Stimulated activated effector memory CD8-positive, alpha-beta T cell treated with anti-CD3 and anti-CD28 coated beads, Interleukin-12 subunit alpha, Interleukin-12 subunit beta, amount 100 ng/mL, for 72 hours (primary cell): Measurements from ENCODE around the gene SLC12A7.

Experiments used
- ATAC-seq: fragments of 150-1000 bp; cut with Tn5 transposase; 2 replicates; pipeline ENCODE4 v1.10.0; 2021
- DNase-seq, 2 donors: peaks; one replicate each; pipeline ENCODE4 v3.0.0; 2021 to 2022; ENCODE audit warnings: low spot score in 2 of 2
- H3K27ac Mint-ChIP-seq: one replicate; pipeline ENCODE4 v1.8.0; 2022; ENCODE audit warnings: mild to moderate bottlenecking, mixed read lengths
- H3K36me3 Mint-ChIP-seq: one replicate; pipeline ENCODE4 v1.8.0; 2022; ENCODE audit warnings: mild to moderate bottlenecking, mixed read lengths
- H3K4me1 Mint-ChIP-seq: one replicate; pipeline ENCODE4 v1.8.0; 2022; ENCODE audit warnings: mixed read lengths
- H3K4me3 Mint-ChIP-seq: one replicate; pipeline ENCODE4 v1.8.0; 2022; ENCODE audit warnings: mild to moderate bottlenecking, mixed read lengths
- H3K9me3 Mint-ChIP-seq: one replicate; pipeline ENCODE4 v1.8.0; 2022; ENCODE audit warnings: mixed read lengths

SLC12A7 gene

DNA sequence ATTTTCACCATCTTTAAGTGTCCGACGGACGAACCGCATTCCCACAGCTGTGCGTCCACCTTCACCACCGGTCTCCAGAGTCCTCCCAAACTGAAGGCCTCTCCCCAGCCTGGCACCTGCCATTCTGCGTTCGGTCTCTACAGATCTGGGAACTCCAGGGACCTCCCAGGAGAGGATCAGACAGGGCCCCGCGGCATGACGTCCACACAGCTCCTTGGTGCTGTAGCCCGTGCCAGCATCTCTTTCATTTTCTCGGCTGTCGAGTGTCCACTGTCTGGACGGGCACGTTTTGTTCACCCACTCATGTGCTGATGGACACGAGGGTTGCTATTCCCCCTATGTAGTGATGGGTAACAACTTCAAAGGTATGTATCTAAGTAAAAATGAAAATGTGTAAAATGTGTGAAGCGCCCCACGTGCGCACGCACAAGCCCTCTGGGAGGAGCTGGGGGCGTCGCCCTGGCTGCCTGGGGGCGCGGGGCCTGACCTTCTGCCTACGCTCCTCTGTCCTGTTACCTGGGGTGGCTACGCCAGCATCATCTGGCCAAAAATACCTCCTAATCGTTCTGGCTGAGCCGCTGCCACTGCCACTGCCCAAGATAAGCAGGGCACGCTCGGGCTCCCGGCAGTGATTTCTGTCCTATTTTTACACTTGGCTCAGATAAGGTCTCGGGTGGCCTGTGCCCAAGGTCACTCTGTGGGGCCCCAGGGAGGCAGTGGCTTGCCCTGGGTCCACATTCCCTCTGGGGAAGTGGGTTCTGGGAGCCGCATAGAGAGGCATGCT is 10.8 kb upstream of the SLC12A7 start:
- ATAC-seq, result no peak
- Mint-ChIP-seq H3K9me3 (no peaks in the 10 kb centered on the region), H3K4me1 (peaks cover 6% of the 10 kb centered on the region)

DNA sequence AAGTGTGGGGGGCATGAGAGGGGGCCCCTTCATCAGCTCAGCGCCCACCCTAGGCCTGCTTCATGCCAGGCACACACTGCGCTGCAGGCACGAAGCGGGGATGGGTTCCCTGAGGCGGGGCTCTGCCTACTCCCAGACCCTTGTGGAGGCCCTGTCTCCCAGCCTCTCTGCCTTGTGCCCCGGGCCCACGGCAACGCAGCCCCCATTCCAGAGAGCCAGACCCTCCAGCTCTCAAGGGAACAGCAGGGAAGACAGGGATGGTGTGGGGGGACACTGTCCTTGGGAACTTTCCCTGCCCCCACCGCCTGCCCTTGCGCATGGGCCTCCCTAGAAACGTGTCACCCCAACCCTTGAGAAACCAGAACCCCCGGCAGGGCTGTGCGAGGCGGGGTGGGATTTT is 10.0 kb upstream of the SLC12A7 start:
- DNase-seq (no peak), ATAC-seq (no peak)
- Mint-ChIP-seq H3K9me3 (no peaks in the 10 kb centered on the region), H3K27ac (no peak overlapping the region), H3K4me3 (no peak overlapping the region), H3K36me3 (no peaks in the 10 kb centered on the region), H3K4me1 (peaks cover 6% of the 10 kb centered on the region)

More for the DNA sequence above, 10.8 kb upstream of the SLC12A7 start:
- Mint-ChIP-seq H3K4me3 (no peak overlapping the region), H3K36me3 (no peaks in the 10 kb centered on the region), H3K27ac (no peak overlapping the region)
- no peak for DNase-seq

DNA sequence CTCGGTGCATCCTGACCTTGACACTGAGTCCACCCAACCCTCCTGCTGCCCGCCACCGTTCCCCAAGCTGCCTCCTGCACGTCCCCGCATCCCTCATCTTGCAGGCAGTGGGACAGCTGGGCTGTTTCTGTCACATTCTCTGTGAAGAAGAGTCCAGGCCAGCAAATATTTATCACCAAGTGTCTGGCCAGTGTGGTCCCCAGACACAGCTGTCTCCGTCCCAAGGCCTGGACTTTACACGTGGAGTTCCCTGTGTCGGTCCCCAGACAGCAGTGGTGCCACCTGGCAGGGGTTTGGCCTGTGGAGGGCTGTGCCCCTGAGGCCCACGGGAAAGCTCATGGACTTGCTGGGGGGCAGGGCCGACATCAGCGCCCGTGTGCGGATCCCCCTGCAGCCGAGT is 9.2 kb upstream of the SLC12A7 start:
- Mint-ChIP-seq H3K9me3 (no peaks in the 10 kb centered on the region), H3K27ac (no peak overlapping the region), H3K4me1 (peaks cover 6% of the 10 kb centered on the region), H3K36me3 (no peaks in the 10 kb centered on the region), H3K4me3 (no peak overlapping the region)
- ATAC-seq (no peak), DNase-seq (no peak)

- H3K36me3 Mint-ChIP-seq, result no peaks in the 10 kb centered on the region
- ATAC-seq, result no peak
- H3K9me3 Mint-ChIP-seq, result no peaks in the 10 kb centered on the region
- no peak for DNase-seq
- peaks cover 6% of the 10 kb centered on the region for H3K4me1 Mint-ChIP-seq
- H3K27ac Mint-ChIP-seq, result no peak overlapping the region
- no peak overlapping the region for H3K4me3 Mint-ChIP-seq
These were observed 8.6 kb upstream of the SLC12A7 start for GRCh38 chr5:1120236-1120999.

DNA sequence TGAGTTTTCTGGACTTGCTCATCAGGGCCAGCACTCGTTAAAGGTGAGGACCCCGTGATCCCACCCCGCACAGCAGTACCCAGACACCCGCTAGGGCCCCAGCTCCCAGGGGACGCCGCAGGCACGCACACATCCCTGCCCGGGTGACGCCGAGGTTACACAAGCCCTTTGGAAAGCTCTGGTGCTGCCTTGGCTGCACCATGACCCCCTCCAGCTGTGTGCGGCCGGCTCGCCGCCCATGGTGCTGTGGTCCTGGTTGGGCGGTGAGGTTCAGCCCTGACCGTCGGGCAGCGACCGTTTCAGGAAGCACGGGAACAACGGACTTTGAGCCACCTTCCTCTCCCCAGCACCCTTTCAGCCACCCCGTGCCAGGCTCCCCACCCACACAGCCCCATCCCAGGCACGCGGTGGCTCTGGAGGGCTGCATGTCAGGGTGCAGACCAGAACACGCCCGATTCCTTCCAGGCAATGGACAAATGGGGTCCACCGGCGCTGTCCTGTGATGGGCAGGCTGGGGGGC is 7.5 kb upstream of the SLC12A7 start:
- ATAC-seq, result no peak
- peaks cover 6% of the 10 kb centered on the region for H3K4me1 Mint-ChIP-seq
- H3K27ac Mint-ChIP-seq, result no peak overlapping the region
- H3K9me3 Mint-ChIP-seq, result no peaks in the 10 kb centered on the region
- DNase-seq, result no peak
- no peaks in the 10 kb centered on the region for H3K36me3 Mint-ChIP-seq
- no peak overlapping the region for H3K4me3 Mint-ChIP-seq

GRCh38 chr5:1118738-1119137 is 6.9 kb upstream of the SLC12A7 start:
- ATAC-seq (no peak), DNase-seq (no peak)
- Mint-ChIP-seq H3K4me1 (peaks cover 6% of the 10 kb centered on the region), H3K9me3 (no peaks in the 10 kb centered on the region), H3K27ac (no peak overlapping the region), H3K4me3 (no peak overlapping the region), H3K36me3 (no peaks in the 10 kb centered on the region)

GRCh38 chr5:1118231-1118698 is 6.4 kb upstream of the SLC12A7 start:
- Mint-ChIP-seq H3K4me1 (peaks cover 6% of the 10 kb centered on the region), H3K36me3 (no peaks in the 10 kb centered on the region), H3K27ac (no peak overlapping the region), H3K4me3 (no peak overlapping the region), H3K9me3 (no peaks in the 10 kb centered on the region)
- ATAC-seq (no peak), DNase-seq (no peak)

- Mint-ChIP-seq H3K9me3 (no peaks in the 10 kb centered on the region), H3K27ac (no peak overlapping the region), H3K36me3 (no peaks in the 10 kb centered on the region), H3K4me1 (peaks cover 6% of the 10 kb centered on the region), H3K4me3 (no peak overlapping the region)
- ATAC-seq, result no peak
- DNase-seq, result no peak
These were observed 5.1 kb upstream of the SLC12A7 start for GRCh38 chr5:1116977-1117376.

DNA sequence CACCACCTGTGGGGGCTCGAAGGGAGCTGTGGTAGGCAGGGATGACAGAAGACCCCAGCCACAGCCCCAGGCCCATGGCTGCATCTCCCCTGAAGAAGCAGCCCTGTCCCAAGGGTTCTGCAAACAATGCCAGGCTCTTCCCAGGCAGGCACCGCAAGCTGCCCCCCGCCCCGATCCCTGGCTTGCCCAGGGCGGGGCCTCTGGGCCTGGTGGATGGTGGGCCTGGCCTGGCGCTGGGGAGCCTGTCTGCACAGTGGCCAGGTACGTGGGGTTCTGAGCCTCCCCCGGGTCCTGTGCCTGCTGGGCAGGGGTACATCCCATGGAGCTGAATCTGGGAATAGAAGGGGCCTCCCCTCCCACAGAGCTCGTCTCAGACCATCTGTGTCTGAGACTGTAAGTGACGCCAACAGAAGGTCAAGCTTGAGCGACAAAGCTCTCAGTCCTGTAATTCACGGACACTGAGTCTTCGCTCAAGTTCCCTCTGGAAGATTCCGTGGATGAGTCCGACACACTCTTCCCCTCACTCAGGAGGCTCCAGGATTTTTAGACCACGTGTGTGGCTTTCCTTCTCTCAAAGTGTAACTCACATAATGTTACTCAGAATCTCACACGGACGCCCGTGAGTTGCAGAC is 4.4 kb upstream of the SLC12A7 start:
- peaks cover 6% of the 10 kb centered on the region for H3K4me1 Mint-ChIP-seq
- no peak overlapping the region for H3K27ac Mint-ChIP-seq
- H3K4me3 Mint-ChIP-seq, result no peak overlapping the region
- no peaks in the 10 kb centered on the region for H3K9me3 Mint-ChIP-seq
- no peak for ATAC-seq
- no peak for DNase-seq
- H3K36me3 Mint-ChIP-seq, result no peaks in the 10 kb centered on the region

DNA sequence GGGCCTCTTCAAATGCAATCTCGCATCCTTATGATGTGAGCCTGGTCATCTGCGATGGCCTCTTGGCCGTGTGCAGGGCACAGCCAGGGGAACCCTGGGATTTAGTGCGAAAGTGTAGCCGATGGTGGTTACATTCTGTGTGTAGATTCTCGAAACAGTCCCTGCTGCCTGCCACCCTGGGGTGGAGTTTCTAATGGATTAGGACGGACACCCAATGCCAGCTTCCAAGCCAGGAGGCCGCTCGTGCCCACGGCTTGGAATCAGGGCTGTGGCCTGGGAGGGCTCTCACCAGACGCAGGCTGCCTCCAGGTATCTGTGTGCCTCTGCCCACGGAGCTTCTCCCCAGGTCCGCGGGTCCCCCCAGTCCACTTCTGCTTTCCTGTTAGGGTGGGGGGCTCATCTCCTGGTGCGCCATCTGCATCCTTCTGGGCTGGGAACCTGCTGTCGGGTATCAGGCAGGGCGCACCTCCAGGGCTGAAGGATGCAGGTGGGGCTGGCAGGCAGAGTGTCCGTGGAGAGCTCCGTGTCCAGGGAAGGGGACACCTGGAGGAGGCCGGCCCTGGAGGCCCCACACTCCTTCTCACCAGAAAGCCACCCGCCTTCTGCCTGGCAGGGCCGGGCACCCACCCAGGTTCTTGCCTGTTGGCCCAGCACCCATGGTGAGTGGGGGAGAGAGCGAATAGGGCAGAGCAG is 3.4 kb upstream of the SLC12A7 start:
- no peaks in the 10 kb centered on the region for H3K36me3 Mint-ChIP-seq
- peaks cover 5% of the 10 kb centered on the region for H3K4me1 Mint-ChIP-seq
- no peaks in the 10 kb centered on the region for H3K9me3 Mint-ChIP-seq
- DNase-seq, result no peak
- no peak for ATAC-seq
- H3K27ac Mint-ChIP-seq, result no peak overlapping the region
- no peak overlapping the region for H3K4me3 Mint-ChIP-seq

GRCh38 chr5:1113805-1114586 is 2.1 kb upstream of the SLC12A7 start:
- H3K4me1 Mint-ChIP-seq, result peaks cover 6% of the 10 kb centered on the region
- H3K4me3 Mint-ChIP-seq, result no peak overlapping the region
- H3K9me3 Mint-ChIP-seq, result no peaks in the 10 kb centered on the region
- no peak overlapping the region for H3K27ac Mint-ChIP-seq
- ATAC-seq (no peak), DNase-seq (no peak)
- no peaks in the 10 kb centered on the region for H3K36me3 Mint-ChIP-seq

- H3K36me3 Mint-ChIP-seq, result no peaks in the 10 kb centered on the region
- peak overlapping the region; percentile 53 for H3K4me3 Mint-ChIP-seq
- H3K4me1 Mint-ChIP-seq, result peaks cover 10% of the 10 kb centered on the region
- no peak overlapping the region for H3K27ac Mint-ChIP-seq
- ATAC-seq (no peak), DNase-seq (no peak)
- no peaks in the 10 kb centered on the region for H3K9me3 Mint-ChIP-seq
These were observed 1.4 kb upstream of the SLC12A7 start for GRCh38 chr5:1113332-1113690.

GRCh38 chr5:1112596-1113331 is 901 bp upstream of the SLC12A7 start:
- Mint-ChIP-seq H3K4me1 (peaks cover 15% of the 10 kb centered on the region), H3K27ac (no peak overlapping the region), H3K36me3 (no peaks in the 10 kb centered on the region), H3K9me3 (no peaks in the 10 kb centered on the region), H3K4me3 (peak overlapping the region; percentile 53)
- ATAC-seq, result no peak
- DNase-seq, result no peak

DNA sequence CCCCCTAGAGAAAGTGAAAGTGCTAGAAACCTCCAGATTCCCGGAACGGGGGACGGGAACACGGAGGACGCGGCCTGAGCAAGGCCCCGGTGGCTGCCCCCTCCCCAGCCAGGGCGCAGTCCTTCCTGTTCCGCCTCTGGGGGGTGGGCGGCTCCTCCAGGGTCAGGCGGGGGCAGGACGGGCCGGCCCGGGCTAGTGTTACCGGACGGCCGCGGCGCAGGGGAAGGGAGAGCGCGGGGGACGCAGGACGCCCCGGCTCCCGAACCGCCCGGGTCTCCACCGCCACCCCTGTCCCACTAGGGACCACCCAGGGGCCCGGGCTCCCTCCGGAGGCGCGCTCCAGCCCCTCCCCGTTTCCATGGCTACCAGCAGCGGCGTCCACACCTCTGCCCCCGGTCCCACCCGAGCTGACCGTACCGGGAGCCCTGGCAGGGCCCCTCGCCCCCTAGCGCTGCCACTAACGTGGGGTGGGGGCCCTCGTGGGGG is 579 bp downstream of the SLC12A7 start:
- H3K27ac Mint-ChIP-seq, result peak overlapping the region; percentile 70
- H3K4me1 Mint-ChIP-seq, result peaks cover 27% of the 10 kb centered on the region
- peak in 1 of 2 donors; percentile 18 for DNase-seq
- H3K9me3 Mint-ChIP-seq, result no peaks in the 10 kb centered on the region
- H3K36me3 Mint-ChIP-seq, result no peaks in the 10 kb centered on the region
- ATAC-seq, result peak; percentile 25
- H3K4me3 Mint-ChIP-seq, result peak overlapping the region; percentile 79
